Activated CD4-positive, CD25-positive, alpha-beta regulatory T cell treated with anti-CD3 and anti-CD28 coated beads, Interleukin-2, amount 50 U/mL, for 72 hours (primary cell): ENCODE measurements around the gene ATP11A.

ENCODE experiments used
- DNase-seq: peaks from one replicate; pipeline ENCODE4 v3.0.0; 2021

ATP11A gene

DNA sequence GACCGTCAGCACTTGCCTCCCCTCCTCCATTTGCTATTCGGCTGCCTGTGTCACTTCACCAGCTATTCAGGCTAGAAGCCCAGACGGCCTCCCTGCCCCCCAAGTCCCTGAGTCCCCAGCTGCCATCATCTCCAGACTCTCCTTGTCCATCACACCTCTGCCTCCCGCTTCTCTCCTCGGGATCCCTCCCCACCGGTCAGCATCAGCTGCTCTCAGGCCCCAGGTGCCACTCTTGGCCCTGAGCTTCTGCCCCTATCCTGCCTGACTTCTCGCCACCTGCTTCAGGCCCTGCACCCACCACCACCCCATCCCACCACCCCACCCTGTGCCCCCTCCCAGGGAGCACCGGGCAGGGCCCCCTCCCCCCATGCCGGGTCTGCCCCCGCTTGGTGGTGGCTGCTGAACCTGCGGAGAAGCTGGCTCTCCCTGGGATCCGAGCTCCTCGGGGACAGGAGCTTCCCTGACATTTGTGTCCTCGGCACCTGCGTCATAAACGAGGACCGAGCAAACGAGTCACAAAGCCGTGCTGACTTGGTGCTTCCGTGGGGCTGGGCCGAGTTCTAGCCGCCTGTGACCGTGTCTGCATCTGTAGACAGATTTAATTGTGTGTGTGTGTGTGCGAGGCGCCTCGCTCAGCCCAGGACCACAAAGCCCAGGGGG is 208.9 kb downstream of the ATP11A start:
- no peak for DNase-seq

GRCh38 chr13:112899281-112900225 is 209.7 kb downstream of the ATP11A start:
- no peak for DNase-seq

- no peak for DNase-seq
Measured at GRCh38 chr13:112900226-112900600, 210.4 kb downstream of the ATP11A start.

GRCh38 chr13:112900691-112901091 is 210.9 kb downstream of the ATP11A start:
- no peak for DNase-seq

DNA sequence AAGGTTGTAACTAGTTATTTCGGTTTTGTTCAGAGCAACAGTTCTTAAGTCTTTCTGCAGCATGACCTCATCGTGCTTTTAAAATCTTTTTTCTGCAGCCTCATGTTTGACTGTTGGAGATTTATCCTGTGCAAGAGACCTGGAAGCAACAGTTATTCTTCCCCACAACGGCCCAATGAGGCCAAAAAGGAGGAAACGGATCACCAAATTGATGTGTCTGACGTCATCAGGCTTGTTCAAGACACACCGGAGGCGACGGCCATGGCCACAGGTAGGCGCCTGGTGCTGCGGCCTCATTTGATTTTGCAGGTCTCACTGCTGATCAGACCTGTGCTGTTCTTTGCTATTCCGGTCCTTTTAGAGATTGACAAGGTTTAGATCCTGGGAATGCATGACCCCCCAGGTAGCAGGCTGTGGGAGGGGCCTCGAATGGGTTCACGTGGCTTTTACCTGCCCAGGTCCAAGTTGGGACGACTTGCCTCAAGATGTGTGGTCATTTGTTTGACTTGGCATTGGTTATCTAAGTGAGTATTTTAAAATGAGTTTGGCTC is 212.3 kb downstream of the ATP11A start:
- peak; percentile 14 for DNase-seq

GRCh38 chr13:112902669-112903068 is 212.8 kb downstream of the ATP11A start:
- peak; percentile 13 for DNase-seq

GRCh38 chr13:112903071-112903577 is 213.3 kb downstream of the ATP11A start:
- peak; percentile 1 for DNase-seq

DNA sequence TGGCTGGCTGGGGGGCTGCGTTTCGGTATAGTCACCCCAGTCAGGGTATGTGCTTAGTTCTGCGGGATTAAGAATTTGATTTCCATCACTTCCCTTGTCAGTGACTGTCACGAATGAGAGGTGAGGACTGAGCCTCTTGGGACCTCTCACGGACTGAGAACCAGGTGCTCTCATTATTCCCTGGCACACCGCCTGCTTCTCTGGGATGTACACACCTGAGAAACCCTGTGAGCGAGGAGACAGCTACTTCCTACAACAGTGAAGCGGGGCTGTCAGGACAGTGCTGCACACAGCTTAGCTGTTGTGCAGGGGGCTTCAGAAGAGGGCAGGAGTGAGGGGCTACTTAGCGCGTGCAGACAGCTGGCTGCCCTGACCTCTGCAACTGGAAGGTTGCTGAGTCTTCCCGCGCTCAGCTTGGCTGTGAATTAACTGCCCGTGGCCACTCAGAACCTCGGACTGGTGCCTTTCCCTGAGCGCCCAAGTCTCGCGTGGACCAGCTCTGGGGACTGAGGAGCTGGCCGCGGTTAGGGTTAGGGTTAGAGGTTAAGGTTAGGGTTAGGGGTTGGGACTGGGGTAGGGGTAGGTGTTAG is 213.9 kb downstream of the ATP11A start:
- peak; percentile 1 for DNase-seq

DNA sequence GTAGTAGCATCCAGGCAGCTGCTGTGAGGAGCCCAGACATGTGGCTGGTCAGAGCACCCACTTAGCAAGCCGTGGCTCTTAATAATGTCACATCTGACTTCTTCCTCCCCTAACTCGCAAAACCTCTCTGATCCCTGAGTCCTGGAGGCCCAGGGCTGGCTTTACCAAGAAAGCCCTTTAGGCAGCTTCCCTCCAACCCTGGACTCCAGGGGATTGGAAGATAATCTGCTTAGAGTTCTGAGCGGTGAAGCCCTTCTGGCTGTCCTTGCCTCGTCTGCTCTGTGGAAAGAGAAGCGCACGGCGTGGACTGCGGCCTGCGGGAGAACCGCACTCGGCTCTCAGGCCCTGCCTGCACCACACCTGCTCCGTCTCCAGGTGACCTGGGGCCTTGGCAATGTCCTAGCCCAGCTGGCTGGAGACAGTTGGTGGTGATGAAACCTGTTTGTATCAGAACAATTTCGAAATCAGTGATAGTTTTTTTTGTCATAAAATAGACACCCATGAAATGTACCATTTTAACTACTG is 214.7 kb downstream of the ATP11A start:
- peak; percentile 14 for DNase-seq

DNA sequence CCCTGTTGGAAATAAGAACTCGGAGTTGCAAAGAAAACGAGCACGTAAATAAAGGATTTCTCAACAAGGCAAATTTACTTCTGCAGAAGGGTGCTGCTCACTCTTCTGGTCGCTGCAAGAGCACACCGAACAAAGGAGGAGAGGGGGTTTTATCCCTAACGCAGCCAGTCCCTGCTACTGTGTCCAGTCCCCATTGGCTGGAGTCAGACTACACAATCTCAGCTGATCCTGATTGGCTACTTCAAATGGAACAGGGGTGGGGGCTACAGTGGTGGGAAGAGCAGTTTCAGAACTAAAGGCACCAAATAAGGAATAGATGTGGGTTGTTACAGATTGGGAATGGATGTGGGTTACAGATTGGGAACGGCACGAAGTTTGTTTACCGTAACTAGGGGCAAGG is 215.2 kb downstream of the ATP11A start:
- DNase-seq: no peak

DNA sequence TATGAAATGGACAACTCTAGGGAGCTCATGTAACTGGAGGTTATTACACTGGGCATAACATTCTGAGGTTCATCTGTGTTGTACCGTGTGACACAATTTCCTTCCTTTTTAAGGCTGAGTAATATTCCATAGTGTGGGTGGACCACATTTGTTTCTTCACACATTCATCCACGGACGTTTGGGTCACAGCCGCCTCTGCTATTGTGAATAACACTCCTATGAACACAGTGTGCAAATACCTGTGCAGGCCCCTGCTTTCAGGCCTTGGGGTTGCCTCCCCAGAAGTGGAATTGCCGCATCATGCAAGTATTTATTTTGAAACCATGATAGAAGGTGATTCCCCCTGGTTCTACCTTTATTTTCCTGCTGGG is 215.8 kb downstream of the ATP11A start:
- DNase-seq: peak; percentile 3

DNA sequence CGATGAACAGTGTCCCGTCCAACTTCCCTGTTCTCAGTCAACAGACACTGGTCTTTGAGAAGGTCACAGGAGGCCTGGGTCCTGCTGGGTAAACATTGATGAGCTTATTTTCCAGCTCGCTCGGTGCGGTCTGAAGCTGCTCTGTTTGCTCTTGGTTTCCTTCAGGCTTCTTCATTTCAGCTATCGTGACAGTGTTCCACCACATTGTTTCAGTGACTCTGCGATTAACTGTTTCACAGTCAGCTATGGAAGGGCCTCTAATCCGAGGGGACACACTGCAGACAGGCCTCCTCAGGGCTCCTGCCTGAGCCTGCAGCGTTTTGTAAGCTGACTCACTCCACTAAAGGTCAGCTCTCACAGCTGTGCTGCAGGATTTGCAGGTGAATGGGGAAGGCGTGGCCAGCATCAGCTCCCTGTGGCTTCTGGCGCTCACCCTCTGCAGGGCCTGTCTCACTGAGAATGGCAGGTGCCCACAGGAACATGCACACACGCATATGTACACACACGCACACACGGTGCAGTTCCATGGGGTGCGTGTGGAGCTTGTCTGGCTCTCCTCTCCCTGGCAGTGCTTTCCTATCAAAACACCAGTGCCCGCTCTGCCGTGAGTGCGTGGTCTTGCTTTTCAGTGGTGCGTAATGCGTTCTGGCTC is 216.3 kb downstream of the ATP11A start:
- DNase-seq: peak; percentile 7

- DNase-seq: peak; percentile 0
Measured at GRCh38 chr13:112907286-112907685, 217.4 kb downstream of the ATP11A start.

GRCh38 chr13:112907871-112908331 is 218.1 kb downstream of the ATP11A start:
- no peak for DNase-seq

DNA sequence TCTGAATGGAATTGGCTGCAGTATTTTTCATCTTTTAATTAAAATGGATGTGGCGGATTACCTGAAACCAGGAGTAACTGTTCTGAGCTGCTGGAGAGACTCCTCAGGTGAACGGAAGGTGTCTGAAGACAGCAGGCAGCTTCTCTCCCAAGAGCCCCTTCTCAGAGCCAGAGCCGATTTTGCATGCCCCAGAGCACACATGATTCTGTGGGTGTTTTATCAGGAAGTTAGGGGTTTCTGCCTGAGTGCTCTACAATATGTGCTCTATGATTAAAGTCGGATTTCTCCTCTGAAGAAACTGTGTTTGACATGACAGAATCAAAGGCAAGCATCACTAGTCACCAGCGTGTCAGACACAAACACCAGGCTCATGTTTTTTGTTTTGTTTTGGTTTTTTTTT is 218.5 kb downstream of the ATP11A start:
- no peak for DNase-seq

- DNase-seq: no peak
Measured at GRCh38 chr13:112910016-112910415, 220.2 kb downstream of the ATP11A start.

DNA sequence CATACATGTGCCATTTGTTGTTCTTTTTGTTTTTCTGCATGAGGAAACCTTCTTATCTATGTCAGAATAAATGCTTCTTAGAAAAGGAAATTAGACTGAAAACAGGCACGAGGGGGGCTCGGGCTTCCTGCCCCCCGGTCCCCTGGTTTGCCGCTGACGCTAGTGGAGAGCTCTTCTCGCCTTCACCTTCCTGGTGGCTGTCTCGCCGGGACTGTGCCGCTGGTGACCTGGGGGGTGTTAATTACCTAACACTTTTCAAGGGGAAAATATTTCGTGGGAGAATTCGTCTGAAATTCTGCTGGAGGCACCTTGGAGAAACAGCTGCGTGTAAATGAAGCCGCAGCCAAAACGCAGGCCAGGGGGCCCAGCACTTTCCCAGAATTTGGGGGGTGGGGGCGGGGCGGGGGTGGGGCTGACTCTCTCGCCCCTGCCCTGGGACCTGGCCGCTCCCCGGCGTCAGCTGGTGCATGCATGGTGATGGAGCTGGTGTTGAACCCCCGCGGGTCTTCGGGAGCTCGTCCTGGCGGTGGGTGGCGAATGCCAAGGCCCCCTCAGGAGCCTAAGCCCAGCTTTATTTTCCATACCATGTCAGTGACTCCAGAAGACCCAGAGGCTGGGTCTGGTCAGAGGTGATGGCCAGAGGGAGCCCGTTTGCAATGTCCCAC is 220.9 kb downstream of the ATP11A start:
- peak; percentile 4 for DNase-seq

DNA sequence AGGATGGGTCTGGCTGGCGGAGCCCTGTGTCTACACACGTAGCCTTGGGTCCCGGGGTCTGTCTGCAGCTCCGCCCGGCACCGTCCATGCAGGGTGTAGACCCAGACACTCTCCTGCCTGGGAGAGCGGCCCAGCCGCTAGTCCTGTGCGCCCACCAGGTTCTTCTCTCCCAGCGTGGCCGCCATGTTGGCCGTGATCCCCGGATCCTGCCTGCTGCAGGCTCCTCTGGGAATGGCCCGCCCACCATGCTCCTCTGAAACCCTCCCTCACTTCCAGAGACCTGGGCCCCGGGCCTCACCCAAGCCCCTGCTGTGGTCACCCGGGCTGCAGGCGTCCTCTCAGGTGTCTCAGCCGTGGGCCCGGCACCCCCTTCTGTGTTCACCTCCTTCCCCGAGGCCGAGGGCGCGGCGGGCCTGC is 221.5 kb downstream of the ATP11A start:
- DNase-seq: peak; percentile 28

- peak; percentile 0 for DNase-seq
Measured at GRCh38 chr13:112911883-112912282, 222.0 kb downstream of the ATP11A start.

DNA sequence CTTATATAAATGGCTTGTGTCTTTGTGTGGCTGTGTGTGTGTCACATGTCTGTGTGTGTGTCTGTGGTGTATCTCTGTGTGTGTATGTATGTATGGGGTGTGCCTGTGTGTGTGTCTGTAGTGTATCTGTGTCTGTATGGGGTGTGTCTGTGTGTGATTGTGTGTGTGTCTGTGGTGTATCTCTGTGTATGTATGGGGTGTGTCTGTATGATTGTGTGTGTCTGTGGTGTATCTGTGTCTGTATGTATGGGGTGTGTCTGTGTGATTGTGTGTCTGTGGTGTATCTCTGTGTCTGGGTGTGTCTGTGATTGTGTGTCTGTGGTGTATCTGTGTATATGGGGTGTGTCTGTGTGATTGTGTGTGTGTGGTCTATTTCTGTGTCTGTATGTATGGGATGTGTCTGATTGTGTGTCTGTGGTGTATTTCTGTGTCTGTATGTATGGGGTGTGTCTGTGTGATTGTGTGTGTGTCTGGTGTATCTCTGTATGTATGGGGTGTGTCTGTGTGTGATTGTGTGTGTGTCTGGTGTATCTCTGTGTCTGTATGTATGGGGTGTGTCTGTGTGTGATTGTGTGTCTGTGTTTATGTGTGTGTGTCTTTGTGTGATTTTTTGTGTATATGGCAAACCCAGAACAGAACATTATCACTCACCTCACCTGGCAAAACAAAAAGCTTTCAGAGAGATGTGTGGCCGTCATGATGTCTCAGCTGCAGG is 223.0 kb downstream of the ATP11A start:
- DNase-seq: peak; percentile 1

DNA sequence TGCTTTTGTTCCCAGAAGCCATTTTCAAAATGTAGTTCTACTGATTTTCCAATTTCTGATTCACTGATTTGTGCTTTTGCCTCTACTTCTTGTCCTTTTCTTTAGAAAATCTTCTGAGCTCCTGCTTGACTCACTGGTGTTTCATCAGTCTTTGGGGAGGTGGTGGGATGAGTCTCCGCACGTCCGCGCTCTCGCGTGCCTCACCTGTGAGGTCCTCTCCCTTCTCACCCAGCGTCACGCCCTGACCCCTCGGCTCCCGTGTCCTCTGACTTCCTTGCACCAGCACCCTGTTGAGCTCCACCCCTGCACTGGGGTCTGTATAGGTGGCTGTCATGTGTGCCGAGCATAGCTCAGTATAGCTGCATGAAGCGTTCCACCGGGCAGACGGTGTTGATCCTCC is 226.5 kb downstream of the ATP11A start:
- DNase-seq: no peak
